ENCODE data around the gene ATP11A. TPM values are rescaled to one million over a fixed set of nuclear protein-coding genes. Genes with fewer than 3 reads are reported as not detected.

Gene ATP11A
- total RNA-seq, 1 experiment from 2014 or later, result 232 TPM

- H3K9me3 ChIP-seq, result no peaks in the 10 kb centered on the region
- ChIA-PET POLR2A (no interaction called here), CTCF (no interaction called here)
- no peaks in the 10 kb centered on the region; the same call in 1 of the 2 replicates for H3K36me3 ChIP-seq (ENCODE audit: control insufficient read depth, insufficient read depth, low read length)
- Mint-ChIP-seq H3K36me3 (ENCODE audit: insufficient read depth, unreplicated experiment) (no peaks in the 10 kb centered on the region), H3K27me3 (ENCODE audit: insufficient read depth, unreplicated experiment) (no peaks in the 10 kb centered on the region), H3K4me1 (ENCODE audit: low read depth, unreplicated experiment) (peaks cover 8% of the 10 kb centered on the region), H3K9me3 (ENCODE audit: unreplicated experiment) (no peaks in the 10 kb centered on the region), H3K4me3 (ENCODE audit: unreplicated experiment) (no peak overlapping the region), H3K27ac (ENCODE audit: unreplicated experiment) (no peak overlapping the region)
- BruUV-seq (replicated peaks), result no TSS peak
- H3K4me1 ChIP-seq, result peaks cover 25% of the 10 kb centered on the region
- H3K27me3 ChIP-seq (replicated peaks; ENCODE audit: control insufficient read depth, insufficient read depth, low read length), result no peaks in the 10 kb centered on the region
- H3K4me3 ChIP-seq (ENCODE audit: low read depth, low read length), result no peak overlapping the region
- intact Hi-C loops (cut with micrococcal nuclease; ENCODE audit: unreplicated experiment), result no loop called here
- TF ChIP-seq, protein P1, sequence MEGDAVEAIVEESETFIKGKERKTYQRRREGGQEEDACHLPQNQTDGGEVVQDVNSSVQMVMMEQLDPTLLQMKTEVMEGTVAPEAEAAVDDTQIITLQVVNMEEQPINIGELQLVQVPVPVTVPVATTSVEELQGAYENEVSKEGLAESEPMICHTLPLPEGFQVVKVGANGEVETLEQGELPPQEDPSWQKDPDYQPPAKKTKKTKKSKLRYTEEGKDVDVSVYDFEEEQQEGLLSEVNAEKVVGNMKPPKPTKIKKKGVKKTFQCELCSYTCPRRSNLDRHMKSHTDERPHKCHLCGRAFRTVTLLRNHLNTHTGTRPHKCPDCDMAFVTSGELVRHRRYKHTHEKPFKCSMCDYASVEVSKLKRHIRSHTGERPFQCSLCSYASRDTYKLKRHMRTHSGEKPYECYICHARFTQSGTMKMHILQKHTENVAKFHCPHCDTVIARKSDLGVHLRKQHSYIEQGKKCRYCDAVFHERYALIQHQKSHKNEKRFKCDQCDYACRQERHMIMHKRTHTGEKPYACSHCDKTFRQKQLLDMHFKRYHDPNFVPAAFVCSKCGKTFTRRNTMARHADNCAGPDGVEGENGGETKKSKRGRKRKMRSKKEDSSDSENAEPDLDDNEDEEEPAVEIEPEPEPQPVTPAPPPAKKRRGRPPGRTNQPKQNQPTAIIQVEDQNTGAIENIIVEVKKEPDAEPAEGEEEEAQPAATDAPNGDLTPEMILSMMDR (IDR thresholded peaks at IDR 0.05; ENCODE audit: insufficient read depth in 1 of 2, low read depth in 1 of 2, low read length in 1 of 2, severe bottlenecking in 1 of 2, unreplicated experiment in 1 of 2), result no peak
- no peak for DNase-seq
These were observed 236.2 kb downstream of the ATP11A start for GRCh38 chr13:112926003-112926402.

DNA sequence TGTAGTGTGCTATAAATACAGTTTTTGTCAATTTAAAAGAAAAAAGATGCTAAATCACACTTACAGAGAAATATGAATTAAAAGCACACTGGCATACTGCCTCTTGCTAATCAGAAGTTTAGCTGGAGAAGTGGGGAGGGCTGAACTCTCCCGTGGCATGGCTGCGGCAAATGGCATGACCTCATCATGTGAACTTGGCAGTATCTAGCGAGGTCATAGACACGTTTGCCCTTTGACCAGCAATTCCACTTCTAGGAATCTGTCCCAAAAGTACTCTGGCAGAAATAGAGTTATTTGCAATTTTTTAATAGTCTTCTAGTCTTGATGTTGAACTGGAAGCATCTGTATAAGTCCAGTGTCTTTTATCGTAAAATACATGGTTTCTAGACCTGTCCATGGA lies 237.2 kb downstream of the ATP11A start:
- H3K36me3 Mint-ChIP-seq (ENCODE audit: insufficient read depth, unreplicated experiment), result no peaks in the 10 kb centered on the region

GRCh38 chr13:112928020-112928971 lies 238.5 kb downstream of the ATP11A start:
- Mint-ChIP-seq H3K4me3 (ENCODE audit: unreplicated experiment) (no peak overlapping the region), H3K27me3 (ENCODE audit: insufficient read depth, unreplicated experiment) (no peaks in the 10 kb centered on the region), H3K27ac (ENCODE audit: unreplicated experiment) (no peak overlapping the region), H3K4me1 (ENCODE audit: low read depth, unreplicated experiment) (peaks cover 17% of the 10 kb centered on the region), H3K36me3 (ENCODE audit: insufficient read depth, unreplicated experiment) (no peaks in the 10 kb centered on the region), H3K9me3 (ENCODE audit: unreplicated experiment) (no peaks in the 10 kb centered on the region)
- ChIA-PET POLR2A (interaction anchor here (1.1 kb wide), 2 partner anchors 22 to 35 kb away, joined by 3 to 4 read pairs; no protein-coding TSS in a partner anchor), CTCF (interaction anchor here (0.6 to 1.5 kb wide), 5 partner anchors 14 to 35 kb away, joined by 3 to 11 read pairs (median 4); no protein-coding TSS in a partner anchor)
- H3K4me1 ChIP-seq, result peaks cover 25% of the 10 kb centered on the region
- BruUV-seq (replicated peaks), result no TSS peak
- DNase-seq, result no peak
- TF ChIP-seq, protein P1 (IDR thresholded peaks at IDR 0.05; ENCODE audit: insufficient read depth in 1 of 2, low read depth in 1 of 2, low read length in 1 of 2, severe bottlenecking in 1 of 2, unreplicated experiment in 1 of 2), result no peak
- no peak overlapping the region for H3K4me3 ChIP-seq (ENCODE audit: low read depth, low read length)
- H3K9me3 ChIP-seq, result no peaks in the 10 kb centered on the region
- H3K27me3 ChIP-seq (replicated peaks; ENCODE audit: control insufficient read depth, insufficient read depth, low read length), result no peaks in the 10 kb centered on the region
- intact Hi-C loops (cut with micrococcal nuclease; ENCODE audit: unreplicated experiment), result no loop called here
- H3K36me3 ChIP-seq (ENCODE audit: control insufficient read depth, insufficient read depth, low read length), result no peaks in the 10 kb centered on the region; the same call in 1 of the 2 replicates

More for the DNA sequence above, 237.2 kb downstream of the ATP11A start:
- ChIA-PET CTCF (no interaction called here), POLR2A (no interaction called here)
- Mint-ChIP-seq H3K27ac (ENCODE audit: unreplicated experiment) (no peak overlapping the region), H3K4me3 (ENCODE audit: unreplicated experiment) (no peak overlapping the region), H3K4me1 (ENCODE audit: low read depth, unreplicated experiment) (peaks cover 16% of the 10 kb centered on the region), H3K27me3 (ENCODE audit: insufficient read depth, unreplicated experiment) (no peaks in the 10 kb centered on the region), H3K9me3 (ENCODE audit: unreplicated experiment) (no peaks in the 10 kb centered on the region)
- DNase-seq, result no peak
- intact Hi-C loops (cut with micrococcal nuclease; ENCODE audit: unreplicated experiment), result no loop called here
- TF ChIP-seq, protein P1 (IDR thresholded peaks at IDR 0.05; ENCODE audit: insufficient read depth in 1 of 2, low read depth in 1 of 2, low read length in 1 of 2, severe bottlenecking in 1 of 2, unreplicated experiment in 1 of 2), result no peak
- Histone ChIP-seq H3K27me3 (replicated peaks; ENCODE audit: control insufficient read depth, insufficient read depth, low read length) (no peaks in the 10 kb centered on the region), H3K4me1 (peaks cover 25% of the 10 kb centered on the region), H3K4me3 (ENCODE audit: low read depth, low read length) (no peak overlapping the region), H3K36me3 (ENCODE audit: control insufficient read depth, insufficient read depth, low read length) (no peaks in the 10 kb centered on the region; the same call in 1 of the 2 replicates), H3K9me3 (no peaks in the 10 kb centered on the region)
- no TSS peak for BruUV-seq (replicated peaks)

All from Caco-2 (cell line).